Measurements from ENCODE around the gene HMX1. TPM values are rescaled to one million over a fixed set of nuclear protein-coding genes. Genes with fewer than 3 reads are reported as not detected.

HMX1 gene
- total RNA-seq, 1 donor from 2014 or later, result not detected

DNA sequence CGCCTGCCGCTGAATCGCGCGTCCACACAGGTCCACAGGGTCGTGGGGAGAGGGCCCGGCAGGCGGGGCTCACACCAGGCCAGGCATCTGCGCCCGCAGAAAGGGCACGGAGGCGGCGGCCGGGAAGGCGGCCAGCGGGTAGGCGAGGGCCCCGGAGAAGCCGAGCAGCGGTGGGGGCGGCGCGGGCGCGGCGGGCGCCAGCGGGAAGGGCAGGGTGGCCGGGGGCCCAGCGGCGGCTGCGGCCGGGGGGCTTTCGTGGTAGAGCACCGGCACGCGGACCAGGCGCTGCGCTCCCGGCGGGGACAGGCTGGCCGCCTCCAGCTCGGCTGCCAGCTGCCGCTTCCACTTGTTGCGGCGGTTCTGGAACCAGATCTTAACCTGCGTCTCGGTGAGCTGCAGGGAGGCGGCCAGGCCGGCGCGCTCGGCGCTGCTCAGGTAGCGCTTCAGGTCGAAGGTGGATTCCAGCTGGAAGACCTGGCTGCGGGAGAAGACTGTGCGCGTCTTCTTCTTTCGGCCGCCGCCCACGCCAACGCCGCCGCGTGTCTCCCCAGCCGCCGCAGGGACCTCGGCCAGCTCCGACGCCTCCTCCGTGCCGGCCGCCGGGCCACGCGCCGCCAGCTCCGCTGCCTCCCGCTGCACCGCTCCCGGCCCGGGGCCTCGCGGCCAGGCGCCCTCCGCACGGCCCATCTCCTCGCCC lies 3.9 kb downstream of the HMX1 start:
- no peak for ATAC-seq

DNA sequence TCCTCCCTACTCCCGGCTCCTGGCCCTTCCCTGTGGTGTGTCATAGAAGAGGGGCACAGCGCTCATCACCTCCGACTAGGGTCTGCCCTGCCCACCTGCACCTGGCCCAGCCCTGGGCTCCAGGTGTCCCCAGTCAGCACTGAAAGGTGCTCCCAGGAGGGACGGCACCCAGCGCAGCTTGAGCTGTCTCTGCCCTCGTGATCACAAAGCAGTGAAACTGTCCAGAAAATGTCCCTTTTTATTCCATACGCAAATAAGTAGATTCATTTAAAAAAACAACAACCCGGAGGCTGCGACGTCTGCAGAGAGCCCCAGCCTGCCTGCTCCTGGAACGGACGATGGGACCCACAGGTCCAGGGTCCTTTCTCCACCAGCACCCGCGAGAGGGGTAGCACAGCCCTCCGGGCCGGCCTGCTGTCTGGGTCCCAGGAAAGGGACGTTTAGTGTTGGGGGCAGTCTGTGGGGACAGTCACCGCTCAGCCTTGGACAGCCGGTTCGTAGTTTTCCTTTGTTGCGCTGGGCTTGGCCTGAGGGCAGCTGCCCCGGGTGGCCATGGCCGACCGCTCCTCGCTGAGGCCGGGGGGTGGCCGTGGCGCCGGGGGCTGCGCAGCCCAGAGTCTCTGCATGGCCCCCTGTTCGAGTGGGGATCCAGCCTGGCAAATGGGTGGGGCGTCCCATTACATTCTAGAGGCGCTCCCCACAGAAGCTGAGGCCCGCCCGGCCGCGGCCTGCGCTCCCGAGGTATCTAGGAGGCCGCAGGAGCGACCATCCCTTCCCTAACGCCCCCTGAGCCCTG lies 4.6 kb downstream of the HMX1 start:
- no peak for ATAC-seq

DNA sequence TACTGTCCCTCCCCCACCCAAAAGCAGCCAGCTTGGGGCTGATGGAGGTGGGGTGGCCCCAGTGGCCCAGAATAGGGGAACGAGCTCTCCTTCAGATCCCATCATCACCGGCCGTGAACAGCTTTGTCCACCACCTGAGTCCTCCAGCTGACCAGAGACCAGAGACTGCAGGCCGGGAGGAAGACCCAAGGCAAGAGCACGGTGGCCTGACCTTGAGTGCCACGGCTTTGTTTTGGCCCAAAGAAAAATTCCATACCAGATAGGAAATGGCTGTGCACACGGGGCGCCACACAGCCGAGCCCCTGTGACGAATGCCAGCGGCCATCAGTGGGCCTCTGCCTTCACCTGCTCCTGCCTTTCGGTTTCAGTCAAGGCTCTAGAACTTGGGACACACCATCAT lies 5.2 kb downstream of the HMX1 start:
- no peak for ATAC-seq

DNA sequence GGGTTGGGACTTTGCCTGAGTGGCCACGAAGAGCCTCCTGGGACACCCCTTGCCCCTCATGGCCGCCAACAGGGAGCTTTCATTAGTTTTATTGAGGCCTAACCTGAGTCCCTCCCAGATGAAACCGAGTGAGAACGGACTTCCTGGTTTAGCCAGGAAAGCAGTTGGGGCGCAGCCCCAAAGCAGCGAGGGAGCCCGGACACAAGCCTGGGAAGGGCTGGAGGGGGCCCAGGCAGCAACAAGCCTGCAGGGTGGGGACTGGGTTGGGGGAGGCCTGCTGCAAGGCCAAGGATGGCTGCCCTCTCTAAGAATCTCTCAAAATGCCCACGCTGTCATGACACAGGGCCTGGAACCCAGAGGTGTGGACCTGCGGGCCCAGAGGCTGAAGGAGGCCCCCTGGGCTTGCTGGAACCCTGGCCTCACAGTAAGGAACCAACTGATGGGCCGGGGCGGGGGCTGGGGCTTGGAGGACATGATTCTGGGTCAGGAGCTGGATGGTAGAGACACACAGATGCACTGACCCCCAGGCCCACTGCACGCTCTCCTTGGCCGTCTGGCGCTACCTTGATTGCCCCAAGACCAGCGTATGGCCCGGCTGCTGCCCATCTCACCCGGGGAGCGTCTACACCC lies 5.8 kb downstream of the HMX1 start:
- ATAC-seq, result no peak

DNA sequence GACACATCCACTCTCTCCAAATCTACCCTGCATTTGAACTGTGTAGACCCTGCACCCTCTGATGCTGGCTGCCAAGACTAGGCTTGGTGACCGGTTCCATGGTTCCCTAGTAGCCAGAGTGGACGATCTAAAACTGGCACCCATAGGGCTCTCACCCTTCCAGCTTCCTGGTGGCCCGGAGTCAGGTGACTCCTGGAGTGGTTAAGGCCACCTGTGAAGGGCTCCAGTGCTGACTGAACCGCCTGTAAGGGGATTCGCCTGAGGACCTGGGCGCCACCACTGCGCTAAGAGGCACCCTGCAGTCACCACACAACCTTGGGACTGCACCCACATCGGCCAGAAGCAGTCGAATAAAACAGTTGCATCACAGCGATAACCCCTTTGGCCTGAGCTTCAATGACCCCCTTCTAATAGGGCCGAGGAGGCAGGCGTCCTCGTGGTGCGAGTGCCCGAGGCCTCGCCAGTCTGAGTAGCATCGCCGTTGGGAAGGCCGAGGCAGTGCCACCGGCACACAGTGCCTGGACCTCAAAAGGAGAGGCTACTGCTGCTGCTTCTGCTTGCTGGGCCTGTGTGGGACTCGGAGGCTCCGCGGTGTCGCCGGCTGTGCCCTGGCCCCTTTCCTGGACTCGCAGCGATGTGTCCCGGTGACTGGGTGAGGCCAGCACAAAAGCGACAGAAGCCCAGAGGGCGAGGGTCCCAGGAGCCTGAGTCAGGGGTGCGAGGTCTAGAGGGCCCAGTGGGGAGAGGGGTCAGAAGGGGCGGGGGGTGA lies 6.5 kb downstream of the HMX1 start:
- ATAC-seq, result no peak

DNA sequence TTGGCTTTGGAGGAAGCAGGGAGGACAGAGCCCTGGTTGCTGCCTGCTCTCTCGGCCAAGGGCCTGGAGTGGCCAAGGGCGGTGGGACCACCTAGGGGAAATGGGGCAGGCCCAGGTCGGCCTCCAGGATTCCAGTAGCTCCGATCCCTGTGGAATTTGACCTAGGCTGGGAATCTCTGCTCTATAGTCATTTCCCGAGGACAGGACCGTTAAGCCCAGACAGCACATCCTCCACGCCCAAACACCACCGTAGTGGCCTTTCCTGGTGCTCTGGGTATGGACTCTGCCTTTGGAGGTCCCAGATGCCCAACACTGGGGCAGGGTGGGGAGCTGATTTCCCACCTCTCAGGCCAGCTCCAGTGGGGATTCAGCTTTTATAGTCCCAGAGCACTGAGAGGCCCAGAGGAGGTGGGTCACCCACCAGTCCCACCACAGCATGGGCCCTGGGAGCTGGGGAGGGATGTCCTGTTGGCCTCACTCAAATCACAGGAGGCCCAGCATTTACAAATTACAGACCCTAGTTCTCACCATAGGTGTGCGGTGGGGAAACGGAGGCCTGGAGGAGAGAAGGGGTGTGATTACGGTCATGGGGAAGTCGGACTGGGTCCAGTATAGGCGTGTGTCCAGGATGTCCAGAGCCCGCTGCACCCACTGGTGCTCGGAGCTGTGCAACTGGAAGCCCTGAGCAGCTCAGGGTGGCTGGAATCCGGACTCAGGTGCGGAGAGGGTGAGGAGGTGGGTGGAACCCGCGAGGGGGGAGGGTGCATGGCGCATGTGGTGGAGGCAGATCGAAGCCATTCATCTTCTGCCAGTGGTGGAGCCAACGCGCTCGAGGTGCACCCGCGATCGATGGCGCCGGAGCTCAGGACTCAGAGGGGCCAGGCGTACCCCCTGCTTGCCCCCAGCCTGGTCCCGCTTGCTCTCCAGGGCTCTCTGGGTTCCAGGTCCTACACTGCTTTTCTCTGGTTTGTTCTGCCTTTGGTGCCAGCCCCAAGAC lies 7.7 kb downstream of the HMX1 start:
- ATAC-seq, result no peak

DNA sequence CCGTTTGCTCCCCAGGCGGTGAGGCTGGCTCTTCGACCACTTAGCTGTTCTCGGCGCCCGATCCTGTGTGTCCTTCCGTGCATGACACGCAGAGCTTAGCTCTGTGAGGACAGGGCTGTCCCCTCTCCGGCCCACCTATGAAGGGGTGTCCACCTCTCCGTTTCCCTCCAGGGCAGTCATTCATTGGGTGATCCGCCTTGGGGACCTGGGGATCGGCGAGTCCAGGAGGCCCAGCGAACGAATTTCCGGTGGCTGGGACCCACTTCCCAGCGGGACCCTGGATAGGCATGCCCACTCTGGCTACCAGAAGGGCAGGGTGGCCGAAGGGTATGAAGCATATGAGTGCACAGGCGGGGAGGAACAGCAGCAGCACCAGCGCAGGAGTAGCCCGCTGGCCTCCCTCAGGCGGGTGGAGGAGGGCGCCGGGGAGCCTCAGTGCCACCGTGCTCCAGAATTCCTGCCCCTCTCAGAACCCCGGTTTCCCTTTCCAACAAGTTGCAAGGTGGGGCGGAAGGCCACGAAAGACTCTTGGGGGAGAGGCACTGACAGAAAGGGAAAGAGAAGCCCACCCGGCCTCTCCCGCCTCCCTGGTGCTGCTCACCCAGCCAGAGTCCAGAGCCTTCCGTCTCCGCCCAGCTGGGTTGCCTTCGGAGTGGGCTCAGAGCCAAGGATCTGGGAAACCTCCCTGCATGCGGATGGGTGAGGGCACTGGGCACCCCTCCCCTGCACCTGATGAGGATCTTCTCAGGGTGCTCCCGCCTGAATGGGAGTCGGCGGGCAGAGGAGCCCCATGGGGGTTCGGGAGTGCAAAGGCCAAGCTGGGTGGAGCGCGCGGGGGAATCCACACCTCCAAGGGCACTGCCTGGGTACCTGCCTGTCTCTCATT lies 8.6 kb downstream of the HMX1 start:
- no peak for ATAC-seq

DNA sequence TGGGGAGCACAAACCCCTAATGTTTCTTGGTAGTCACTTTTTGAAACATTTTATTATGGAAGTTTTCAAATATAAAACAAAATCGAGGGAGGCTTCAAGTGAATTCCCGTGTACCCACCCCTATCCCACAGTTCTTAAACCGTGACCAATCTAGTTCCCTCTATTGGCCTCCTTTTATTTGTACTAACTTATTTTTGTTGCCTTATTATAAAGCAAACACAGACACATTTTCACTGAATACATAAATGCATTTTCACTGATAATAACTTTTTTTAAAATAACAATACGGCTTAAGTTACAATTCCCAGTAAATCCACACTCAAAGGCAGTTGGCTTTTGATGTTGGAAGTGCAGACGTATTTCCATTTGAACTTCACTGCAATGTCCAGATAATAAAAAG lies 9.3 kb downstream of the HMX1 start:
- ATAC-seq, result no peak

DNA sequence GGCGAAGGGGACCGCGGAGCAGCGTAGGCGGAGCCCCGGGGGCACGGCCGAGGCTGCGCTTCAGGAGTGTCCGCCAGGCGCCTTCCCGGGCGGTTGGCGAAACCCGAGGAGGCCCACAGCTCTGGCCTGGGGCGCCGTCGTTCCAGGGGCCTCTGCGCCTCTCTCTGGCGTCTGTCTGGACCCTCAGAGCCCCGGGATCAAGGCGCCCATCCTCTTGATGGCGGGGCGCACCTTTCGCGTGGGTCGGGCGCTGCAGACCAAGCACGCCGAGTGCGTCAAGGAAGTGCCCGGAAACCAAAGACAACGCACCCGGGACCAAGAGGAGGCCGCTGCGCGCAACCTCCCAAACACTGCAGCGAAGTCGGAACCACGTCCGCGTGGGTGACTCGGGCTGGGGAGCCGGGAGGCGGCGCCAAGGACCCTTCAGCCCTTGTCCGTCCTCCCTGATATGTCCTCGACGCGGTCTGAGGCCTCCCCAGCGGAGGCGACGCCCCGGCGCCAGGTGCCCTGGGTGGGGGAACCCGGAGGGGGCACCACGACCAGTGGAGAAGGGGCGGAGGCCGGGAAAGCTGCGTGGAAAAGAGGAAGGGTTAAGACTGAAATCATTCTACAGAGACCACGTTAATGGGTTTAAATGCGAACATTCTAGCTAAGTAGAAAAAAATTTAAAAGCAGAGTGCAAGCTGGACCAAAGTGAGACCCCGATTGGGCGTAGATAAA lies 9.9 kb downstream of the HMX1 start:
- ATAC-seq, result no peak

DNA sequence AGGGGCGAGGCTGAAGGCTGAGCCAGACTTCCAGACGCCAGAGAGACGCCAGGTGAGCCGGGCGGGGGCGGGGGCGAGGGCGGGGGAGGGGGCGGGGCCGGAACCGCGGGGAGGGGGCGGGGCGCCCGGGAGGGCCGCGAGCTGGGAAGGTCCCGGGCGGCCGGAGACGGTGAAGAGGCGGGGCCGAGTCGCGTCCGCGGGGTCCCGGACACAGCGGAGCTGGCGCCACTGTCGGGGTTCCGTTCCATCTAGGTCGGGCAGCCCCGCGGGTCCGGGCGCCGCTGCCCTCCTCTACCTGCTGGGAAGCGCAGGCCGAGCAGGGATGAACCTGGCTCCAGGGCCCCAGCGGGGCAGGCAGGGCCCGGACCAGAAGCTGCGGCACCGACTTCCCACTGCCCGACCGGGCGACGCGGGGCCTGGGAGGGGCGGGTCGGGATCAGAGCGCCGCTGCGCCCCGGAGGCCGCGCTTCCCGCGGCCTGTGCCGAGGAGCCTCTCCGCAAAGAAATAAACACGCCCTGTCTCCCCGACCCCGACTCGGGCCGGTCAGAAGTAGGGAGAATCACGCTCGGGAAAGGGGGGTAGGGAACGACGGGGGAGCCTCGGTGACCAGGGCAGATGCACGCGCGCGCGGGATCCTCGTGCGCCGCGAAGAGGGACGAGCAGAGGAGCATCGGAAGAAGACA lies 10.6 kb downstream of the HMX1 start:
- no peak for ATAC-seq

DNA sequence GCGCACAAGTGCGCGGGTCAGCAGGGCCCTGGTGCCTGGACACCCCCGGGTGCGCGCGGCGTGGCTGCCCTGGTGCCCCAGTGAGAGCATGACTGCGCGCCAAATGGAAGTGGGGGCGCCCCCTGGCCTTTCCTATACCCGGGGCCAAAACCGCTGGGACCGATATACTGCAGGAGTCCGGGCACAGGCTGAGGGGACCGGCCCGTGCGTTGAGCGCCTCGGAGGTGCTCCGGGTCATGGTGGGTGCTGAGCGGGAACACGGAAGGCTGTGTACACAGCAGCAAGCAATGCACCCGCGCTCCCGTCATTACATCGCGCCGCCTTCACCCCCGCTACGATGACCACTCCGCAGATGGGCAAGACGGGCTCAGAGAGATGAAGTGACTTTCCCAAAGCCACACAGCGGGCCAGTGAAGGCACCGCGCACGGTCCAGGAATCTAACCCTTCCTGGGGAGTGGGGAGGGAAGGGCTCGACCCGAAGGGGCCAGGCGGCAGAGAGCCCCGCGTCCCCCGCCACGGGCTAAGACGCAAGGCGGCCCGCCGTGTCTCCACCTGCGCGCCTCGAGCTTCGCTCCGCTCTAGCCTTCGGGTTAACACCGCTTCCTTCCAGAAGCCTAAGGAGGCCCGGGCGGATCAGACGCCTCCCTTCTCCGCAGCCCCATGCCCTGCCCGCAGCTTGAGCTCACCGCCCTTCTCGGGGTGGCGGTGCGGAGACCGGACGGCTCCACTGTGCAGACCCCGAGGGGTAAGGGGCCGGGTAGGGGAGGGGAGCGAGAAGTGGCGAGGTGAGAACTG lies 11.3 kb downstream of the HMX1 start:
- no peak for ATAC-seq

DNA sequence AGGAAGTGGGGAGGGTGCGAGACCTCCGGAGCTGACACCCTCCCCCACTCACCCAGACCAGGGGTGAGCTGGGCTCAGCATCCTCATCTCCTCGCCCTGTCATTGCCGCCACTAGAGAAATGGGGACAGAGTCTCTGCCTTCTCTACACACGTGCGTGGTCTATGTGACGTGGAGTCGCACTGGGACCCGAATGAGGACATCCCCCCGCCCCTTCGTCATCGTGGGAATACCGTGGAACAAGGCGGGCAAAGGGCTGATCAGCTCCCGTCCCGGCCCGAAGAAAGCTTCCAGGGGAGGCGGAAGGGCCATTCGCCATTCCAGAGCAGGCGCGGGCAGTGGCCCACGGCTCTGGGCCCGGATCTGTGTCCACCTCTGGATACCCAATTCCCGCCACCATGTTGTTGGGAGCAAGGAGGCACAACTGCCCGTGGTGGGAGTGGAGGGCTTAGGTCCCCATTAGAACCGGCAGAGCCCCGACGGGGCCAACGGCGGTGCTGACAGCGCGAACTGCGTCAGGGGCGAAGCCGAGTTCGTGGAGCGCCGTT lies 12.0 kb downstream of the HMX1 start:
- ATAC-seq, result no peak

DNA sequence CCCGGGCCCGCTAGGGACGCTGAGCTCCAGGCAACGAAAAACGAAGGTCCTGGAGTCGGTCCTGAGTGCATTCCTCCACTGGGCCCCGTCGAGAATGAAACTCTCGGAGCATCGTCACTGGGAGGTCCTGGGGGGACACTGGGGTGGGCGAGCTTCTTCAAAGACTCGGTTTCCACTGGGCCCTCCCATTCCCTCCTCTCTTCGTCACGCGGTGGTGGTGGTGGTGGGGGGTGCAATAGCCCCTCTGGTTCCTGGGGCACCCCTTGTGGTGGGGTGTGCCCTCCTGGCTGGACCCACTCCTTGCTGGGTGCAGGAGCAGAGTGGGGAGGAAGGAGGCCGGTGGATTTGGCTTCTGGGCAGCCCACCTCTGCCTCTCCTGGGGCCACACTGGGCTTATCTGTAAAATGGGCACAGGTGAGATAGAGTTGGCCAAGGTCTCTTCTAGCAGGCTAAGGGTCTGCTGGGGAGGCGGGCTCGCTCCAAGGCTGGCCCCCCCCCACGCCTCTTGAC lies 12.9 kb downstream of the HMX1 start:
- ATAC-seq, result no peak

DNA sequence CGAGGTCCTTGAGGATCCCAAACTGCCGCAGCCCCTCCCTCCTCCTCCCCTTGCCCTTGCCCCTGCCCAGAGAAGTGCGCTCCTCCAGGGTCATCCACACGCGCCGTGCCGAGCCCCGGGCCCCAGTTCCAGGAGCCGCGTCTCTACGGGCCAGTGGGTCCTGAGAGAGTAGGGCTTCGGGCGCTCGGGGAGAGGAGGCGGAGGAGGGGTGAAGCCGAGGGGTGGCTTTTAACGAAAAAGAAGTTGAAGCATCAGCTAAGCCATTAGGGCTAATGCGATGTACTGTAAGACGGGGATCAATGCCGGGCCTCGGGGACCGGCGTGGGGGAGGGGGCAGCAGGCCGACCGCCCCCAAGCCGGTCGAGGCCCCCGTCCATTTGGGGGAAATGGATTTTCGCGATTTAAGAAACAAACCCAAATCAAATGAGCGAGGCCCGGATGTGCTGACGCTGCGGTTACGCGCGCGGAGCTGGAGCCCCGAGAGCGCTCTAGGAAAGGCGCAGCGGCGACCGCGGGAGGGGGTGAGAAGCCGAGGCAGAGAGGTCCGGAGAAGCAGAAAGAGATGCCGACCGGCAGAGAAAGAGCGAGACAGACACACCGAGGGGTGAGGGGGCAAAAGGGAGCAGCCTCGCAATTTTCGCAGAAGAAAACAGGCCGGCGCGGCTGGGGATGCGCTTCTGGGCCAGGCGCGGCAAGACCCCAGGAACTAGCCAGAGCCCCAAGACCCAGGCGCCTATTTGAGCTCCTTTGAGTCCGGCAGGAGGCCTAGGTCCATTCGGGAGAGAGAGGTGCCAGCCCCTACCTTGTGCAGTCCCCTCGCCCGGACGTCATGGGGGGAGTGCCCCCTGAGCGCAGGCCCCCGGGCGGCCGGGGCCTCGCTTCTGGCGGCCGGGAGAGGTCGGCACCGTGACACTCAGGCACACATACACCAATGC lies 13.6 kb downstream of the HMX1 start:
- no peak for ATAC-seq

DNA sequence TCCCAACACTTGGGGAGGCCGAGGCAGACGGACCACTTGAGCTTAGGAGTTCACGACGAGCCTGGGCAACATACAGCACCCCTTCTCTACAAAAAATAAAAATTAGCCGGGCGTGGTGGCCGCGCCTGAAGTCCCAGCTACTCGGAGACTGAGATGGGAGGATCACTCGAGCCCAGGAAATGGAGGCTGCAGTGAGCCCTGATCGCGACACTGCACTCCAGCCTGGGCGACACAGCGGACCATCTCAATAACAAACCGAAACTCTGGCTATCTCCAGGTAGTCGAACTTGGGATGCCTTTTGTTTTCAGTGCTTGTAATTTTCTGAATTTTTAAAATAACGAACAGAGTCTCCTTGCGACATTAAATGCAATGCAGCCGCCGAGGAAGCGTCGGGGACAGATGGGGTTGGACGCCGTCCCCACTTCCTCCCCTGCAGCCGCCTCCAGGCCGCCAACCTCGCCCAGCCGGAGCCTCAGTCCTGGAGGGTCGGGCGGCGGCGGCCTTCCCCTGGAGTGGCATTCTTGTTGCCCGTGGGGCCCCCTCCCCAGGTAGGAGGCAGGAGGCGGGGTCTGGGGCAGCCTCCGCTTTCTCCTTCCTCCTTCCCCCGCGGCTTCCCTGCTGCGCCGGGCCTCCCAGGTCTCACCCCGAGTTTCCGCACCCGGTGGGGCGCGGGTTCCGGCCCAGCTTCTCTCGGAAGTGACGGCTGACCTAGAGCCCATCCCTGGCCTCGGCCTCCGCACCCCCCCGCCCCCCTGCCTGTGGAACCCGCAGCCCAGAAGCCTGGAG lies 14.6 kb downstream of the HMX1 start:
- ATAC-seq, result no peak

DNA sequence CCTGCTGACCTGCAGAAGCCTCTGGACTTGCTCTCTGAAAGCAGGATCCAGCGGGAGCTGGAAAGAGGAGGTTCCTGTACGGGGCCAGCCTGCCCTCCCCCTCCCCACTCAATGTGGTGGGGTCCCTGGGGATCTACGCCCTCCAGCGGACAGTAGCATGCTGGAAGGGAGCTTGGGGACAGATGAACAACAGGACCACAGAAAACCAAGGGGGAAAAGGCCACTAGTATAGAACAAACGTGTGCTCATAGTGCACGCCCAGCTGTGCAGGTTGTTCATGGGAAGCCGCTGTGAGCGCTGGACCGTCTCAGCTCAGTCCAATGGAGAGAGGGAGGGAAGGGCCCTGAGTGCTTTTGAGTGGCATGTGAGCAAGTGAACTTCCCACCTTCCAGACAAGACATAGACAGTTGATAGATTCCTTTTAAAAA lies 15.8 kb downstream of the HMX1 start:
- ATAC-seq, result no peak
